Stimulated activated CD8-positive, alpha-beta memory T cell treated with anti-CD3 and anti-CD28 coated beads, Interleukin-12 subunit alpha, Interleukin-12 subunit beta, amount 100 ng/mL, for 4 hours (primary cell): ENCODE results near the gene ZFHX3.
"Not testable (repeated sequence)": the region's sequence is repeated elsewhere in the genome, so short reads cannot be mapped to it uniquely, and the experiment has no call there.

Experiments
- DNase-seq: peaks from one replicate; pipeline ENCODE4 v3.0.0-alpha.2; 2020; ENCODE audit warnings: low read depth

Gene ZFHX3

DNA sequence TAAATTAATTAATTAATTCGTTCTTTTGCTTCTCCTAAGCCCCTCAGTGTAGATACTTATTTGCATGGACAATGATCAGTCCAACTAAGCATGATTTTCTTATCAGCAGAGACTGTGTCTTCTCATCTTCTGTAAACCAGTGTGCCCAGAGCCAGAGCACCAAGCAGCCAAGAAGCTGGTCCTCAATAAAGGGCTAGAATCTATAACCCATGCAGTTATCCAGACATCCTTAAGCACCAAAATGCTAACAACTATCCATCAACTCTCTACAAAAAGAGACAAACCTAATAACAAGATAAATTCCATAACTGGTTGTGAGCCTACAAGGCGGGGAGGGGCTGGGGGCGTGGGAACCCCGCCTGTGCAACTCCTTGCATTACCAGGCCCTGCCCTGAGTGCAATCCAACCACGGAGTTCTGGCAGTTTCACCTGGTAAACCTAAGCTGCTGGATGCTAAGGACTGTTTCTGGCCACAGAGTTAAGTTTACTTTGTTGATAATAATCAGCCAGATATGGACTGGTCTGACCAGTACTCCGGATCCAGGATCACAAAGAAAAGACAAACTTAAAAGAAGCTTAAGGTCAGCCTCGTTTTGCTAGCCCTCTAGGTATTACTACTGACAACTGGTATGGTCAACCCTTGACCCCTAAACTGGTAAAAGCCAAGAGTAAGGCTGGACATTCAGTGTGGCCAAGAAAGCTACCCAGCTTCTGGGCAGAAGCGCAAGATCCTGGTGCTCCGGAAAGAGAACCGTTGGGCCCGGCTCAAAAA lies 51.5 kb downstream of the ZFHX3 start:
- DNase-seq = no peak

GRCh38 chr16:72995882-72996270 lies 52.1 kb downstream of the ZFHX3 start:
- not testable (repeated sequence) for DNase-seq

GRCh38 chr16:72995151-72995881 lies 52.6 kb downstream of the ZFHX3 start:
- DNase-seq = no peak

DNA sequence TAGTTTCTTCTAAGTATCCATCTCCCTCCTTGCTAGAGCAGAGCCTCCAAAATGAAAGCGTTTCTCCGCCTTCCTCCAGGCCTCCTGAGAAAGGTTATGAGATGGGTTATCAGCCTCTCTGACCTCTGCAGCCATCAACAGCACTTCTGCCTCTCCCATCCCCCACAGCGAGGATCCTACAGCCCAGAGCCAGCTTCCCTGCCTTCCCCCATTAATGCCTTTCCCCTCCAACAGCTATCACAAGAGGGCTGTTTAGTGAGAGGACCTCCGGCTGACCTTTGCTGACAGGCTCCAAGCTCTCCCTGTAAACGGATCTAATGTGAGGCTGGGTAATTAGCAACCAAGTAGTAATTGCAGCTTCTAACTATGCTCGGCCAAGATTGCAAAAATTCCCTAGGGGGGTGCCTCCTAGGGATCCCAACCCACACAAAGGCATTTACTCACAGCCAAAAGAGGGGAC lies 55.8 kb downstream of the ZFHX3 start:
- no peak for DNase-seq

GRCh38 chr16:72991644-72992043 lies 56.3 kb downstream of the ZFHX3 start:
- no peak for DNase-seq

DNA sequence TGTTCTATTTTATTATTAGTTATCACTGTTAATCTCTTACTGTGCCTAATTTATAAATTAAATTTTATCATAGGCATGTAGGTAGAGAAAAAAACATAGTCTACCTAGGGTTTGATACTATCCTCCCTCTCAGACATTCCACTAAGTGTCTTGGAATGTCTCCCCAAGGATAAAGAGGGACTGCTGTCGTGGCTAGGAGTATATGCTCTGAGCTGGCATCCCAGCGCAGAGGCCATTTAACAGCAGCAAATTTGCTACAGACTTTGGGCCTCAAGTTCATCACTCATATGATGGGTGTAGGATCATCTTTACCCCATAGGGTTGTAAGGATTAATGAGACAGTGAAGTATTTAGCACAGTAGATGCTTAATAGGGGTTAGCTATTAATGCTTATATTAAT lies 56.7 kb downstream of the ZFHX3 start:
- DNase-seq = no peak

- DNase-seq = no peak
Observed at GRCh38 chr16:72990571-72990970, 57.4 kb downstream of the ZFHX3 start.

DNA sequence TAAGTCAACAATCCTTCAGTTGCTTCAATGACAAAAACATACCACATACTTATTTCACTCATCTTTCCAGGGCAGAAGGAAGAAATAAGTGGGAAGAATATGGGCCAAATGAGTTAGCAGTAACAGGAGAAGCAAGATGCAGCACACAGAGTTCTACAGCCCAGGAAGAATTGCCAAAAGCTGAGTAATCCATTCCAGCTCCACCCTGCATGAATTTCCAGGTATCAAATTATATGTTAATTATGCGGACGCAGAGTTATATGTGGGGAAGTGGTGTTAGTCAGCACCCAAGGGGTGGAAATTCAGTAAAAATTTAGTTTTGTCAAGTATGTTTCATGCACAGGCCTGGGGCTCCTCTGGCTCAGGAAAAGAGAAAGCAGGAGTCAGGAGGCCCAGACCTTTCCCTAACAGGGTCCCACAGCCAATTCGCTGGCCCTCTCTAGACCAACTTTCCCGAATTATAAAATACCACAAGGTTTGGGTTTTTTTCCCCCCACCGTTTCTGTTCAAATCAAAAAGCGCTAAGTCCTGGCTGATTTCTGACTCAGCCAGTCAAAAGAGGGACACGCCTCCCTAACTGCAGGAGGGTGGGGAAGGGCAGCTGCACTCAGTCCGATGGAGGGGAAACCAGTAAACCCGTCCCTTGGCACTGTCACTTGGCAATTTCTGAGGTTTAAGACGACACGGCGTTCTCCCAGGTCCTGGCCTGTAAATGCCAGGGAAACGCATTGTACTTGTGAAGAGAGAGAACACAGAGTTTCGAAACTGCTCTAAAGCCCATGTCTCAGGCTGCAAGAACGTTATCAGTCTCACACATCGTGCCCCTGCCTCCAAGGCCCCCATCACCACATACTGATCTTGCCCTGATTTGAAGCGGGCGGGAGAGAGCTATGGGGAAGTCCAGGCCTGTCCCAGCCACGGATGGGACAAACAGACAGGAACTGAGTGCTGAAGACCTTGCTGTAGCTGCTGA lies 58.1 kb downstream of the ZFHX3 start:
- no peak for DNase-seq

GRCh38 chr16:72989203-72989578 lies 58.7 kb downstream of the ZFHX3 start:
- not testable (repeated sequence) for DNase-seq

DNA sequence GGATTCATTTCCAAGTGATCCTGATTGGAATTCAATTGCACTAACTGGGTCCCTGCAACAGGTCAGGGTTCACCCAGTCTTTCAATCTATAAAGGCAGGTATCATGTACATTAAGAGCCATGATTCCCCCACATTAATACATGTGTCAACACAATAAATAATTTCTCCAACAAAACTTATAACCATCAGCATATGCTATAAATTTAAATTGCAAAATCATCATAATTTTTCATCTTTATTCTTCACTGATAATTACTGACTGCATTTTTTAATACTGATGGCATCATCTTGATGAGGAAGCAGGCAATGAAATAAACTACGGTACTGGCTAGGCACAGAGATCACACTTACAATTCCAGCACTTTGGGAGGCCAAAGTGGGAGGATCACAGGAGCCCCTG lies 59.4 kb downstream of the ZFHX3 start:
- DNase-seq = no peak

- no peak for DNase-seq
Observed at GRCh38 chr16:72987480-72987901, 60.4 kb downstream of the ZFHX3 start.

DNA sequence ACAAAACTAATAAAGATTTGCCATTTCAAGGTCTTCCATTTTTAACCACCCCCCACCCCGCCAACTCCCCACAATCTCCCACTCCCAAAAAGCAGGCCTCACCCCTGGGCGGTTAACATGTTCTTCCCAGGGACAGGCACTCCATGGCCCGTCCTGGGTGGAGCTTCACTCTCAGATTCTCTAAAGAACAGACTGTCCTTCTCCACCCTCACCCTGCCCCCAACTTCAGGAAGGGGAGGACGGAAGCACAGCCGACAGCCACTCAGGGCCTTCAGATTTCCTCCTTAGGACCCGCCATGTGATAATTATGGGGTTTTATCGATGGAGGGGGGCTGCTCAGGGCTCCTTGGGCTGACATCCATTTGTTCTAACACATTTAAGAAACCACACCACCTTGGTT lies 61.9 kb downstream of the ZFHX3 start:
- DNase-seq = no peak

DNA sequence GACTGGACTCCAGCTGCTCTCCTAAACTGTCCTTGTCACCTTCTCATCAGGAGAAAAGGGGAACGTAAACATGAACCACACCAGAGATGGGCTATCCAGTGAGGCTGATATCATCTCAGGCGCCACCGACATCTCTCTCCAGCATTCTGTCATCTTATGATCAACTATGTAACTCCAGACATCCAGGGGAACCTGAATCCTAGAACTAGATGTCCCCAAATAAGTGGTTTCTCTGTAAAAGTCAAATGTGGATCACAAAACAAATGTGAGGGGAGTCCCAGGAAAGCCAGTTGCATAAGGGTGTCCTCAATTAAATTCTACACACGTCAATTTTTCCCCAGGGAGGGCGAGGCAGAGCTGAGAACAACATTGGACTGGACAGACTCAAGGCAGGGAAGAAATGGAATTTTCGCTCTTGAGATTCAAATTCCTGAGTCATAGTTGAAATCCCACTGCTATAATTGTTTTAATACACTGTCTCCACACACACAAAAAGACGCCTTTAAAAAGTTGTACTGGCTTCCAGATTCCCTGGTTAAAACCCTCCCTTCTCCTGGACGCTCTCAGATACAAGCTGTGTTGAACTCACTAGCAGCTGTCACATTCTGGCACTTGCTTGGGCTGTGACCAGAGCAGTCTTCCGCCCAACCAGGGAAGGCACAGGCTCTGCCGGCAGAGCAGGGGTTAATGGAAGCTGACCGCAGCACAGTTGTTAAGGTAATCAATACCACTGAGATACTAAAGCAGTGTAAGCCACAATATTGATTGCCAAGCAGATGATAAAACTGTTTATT lies 62.6 kb downstream of the ZFHX3 start:
- no peak for DNase-seq

GRCh38 chr16:72983728-72984350 lies 64.1 kb downstream of the ZFHX3 start:
- DNase-seq = no peak

GRCh38 chr16:72983241-72983640 lies 64.7 kb downstream of the ZFHX3 start:
- no peak for DNase-seq

DNA sequence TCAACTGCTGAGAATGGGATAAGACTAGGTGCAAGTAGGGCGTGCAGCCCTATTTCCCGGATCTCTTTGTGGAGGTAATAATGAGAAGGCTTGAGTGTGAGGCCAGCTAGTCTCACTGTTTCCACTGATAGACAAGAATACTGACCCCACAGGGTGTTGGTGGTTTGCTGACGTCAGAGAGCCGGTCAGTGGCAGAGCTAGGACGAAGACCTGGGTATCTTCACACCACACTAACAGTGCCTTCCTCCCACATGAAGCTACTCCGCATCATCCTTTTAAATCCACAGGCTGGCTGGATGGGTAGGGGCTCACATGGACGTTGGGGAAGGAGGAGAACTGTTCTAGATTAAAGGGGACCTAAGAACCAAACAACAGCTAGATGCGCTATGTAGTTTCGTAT lies 68.0 kb downstream of the ZFHX3 start:
- no peak for DNase-seq

- no peak for DNase-seq
Observed at GRCh38 chr16:72978212-72978611, 69.7 kb downstream of the ZFHX3 start.

GRCh38 chr16:72977127-72977526 lies 70.8 kb downstream of the ZFHX3 start:
- DNase-seq = no peak

DNA sequence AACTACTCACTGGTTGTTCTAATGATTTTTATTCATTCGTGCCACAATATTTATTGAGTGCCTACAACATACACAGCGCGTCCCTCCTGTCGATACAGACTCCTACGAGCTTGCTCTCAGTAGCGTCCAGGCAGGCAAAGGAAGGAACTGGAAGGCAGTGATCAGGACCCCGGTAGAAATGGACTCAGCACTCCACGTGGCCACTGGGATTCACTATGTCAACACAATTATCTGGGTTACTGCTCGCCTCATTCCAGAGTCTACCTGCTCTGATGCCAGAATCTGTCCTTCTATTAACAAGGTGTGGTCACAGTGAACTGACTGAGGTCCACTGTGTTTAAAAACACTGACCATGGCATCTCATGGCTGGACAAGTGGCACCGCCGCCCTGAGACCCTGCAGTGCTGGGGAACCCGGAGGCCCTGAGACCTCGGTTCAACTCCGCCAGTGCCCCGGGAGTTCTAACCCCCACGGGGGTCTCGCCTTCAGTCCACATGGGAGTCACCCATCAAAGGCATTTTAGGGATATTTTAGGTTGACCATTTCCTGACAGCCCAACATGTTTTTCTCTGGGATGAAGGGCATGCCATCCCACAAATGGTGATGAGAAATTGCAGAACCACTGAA lies 71.4 kb downstream of the ZFHX3 start:
- DNase-seq = no peak

- no peak for DNase-seq
Observed at GRCh38 chr16:72975809-72976437, 72.0 kb downstream of the ZFHX3 start.
